HG02884 (cell line): ENCODE results near the gene SLC30A2.

Experiments used
- ATAC-seq: cut with Tn5 transposase; IDR thresholded peaks from one replicate; pipeline ENCODE4 v1.9.1; 2021; ENCODE audit warnings: mild to moderate bottlenecking, moderate library complexity; ENCODE audit not compliant: unreplicated experiment

The SLC30A2 gene

DNA sequence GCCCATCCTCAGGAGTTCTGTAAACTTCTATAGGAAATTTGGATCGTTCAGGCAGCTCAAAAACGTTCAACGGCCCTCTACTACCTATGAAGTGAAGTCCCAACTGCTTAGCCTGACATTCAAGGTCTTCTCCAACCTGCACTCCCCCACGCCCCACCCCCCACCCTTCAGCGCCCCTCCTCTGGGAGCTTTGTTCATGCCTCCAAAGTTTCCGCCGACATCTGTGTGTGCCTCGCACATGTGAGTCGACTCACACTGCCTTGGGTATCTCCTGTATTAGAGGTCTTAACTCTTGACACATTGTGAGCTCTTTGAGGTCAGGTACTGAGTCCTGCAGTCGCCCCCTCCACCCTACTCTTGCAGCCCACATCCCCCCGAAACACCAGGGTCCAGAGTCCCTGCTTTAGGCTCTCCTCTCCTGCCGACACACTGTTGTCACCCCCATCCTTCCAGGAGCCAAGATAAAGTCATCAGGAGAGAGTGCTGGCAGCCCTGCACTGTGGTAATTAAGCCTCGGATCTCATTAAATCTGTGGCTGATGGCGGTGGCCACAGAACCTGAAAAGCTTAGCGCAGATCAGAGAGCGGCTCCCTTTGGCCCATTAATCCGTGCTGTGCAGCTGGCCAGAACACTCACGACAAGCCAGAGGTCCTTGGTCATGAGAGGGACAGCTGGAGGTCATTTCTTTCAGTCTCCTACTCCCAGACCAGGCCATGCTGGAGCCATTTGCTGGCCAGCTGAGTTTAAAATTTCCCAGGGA is 46.7 kb downstream of the SLC30A2 start:
- no peak for ATAC-seq

- peak; percentile 90 for ATAC-seq
These were observed 47.8 kb downstream of the SLC30A2 start, which contains the start of gene PAFAH2 for GRCh38 chr1:25997828-25998761. Gene PAFAH2, minus strand, starts transcription at chr1:25998063. Its CDS starts 7,247 bp downstream, at chr1:25990816.

DNA sequence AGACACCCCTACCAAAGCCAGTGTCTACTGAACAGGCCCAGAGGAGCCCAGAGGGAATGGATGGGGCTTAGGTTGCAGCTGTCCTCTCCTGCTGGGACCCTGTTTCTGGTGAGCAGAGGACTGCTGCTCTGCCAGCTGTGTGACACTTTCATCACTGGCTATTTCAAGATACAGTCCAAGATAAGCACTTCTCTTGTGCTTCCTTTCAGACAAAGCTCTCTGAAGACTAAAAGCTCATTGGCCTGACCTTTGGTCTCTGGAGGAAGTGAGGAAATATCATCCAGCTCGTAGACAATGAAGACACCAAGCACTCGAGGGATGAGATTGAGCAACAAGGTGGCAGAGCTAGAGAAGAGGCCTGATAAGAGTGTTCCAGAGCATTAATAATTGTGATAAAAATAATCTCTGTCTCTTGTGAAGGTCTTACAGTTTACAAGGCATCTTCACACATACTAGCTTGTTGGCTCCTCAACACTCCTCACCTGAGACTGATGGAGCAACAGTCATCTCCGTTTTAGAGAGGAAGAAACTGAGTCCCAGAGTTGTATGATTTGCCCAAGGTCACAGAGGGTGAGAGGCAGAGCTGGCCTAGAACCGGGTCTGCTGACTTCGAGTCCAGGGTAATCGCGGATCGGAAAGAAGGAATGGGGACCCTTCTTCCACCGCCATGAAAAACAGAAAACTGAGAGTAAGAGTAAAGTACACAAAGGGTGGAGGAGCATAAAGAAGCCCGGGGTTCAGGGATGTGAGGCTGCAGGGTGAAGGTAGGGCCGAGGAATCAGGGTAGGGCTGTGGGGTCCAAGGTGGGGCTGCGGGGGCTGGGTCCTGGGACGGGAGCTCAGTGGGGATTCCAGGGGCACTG is 48.7 kb downstream of the SLC30A2 start:
- ATAC-seq, result no peak

GRCh38 chr1:25994402-25995150 is 51.3 kb downstream of the SLC30A2 start:
- no peak for ATAC-seq

- no peak for ATAC-seq
These were observed 52.5 kb downstream of the SLC30A2 start for GRCh38 chr1:25993197-25993951.

DNA sequence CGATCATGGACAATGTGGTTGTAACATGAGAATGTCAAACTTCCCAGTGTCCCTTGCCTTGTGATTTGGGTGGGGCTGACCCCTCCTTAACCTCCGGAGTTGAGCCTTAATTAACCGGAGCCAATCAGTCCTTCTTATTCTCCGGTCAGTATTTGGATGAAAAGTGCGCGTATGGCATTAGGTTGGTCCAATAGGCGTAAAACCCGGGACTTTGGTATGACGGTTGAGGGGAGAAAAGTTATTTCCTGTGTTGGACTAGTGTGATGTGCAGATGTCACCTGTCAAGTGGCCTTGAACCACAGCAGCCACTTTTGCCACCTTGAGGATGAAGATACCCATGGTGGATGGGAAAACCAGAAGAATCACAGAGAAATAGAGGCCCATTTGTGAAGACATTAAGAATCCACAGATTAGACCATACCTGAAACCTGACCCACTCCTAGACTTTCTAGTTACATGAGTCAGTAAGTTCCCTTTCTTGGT is 53.2 kb downstream of the SLC30A2 start:
- ATAC-seq, result no peak

- no peak for ATAC-seq
These were observed 53.8 kb downstream of the SLC30A2 start for GRCh38 chr1:25991937-25992688.

GRCh38 chr1:25990702-25991395 is 55.1 kb downstream of the SLC30A2 start:
- no peak for ATAC-seq

DNA sequence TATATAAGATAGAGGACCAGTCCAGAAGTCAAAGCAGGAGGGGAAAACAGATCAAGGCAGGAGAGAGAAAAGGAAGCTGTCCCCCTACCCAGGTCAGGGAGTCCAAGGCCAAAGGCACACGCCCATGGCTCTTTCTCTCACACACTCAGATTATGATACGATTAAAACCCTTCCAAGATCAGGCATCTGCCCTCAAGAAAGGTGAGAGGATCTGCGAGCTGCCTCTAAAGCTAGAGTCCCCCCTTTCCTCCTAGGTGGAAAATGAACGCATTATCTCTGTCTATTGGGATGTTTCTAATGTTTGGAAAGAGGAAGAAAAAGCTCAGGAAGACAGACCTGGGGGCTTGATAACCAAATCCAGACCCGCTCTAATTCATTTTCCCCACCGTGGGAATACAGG is 55.7 kb downstream of the SLC30A2 start:
- no peak for ATAC-seq

GRCh38 chr1:25989440-25990234 is 56.3 kb downstream of the SLC30A2 start:
- ATAC-seq, result no peak

GRCh38 chr1:25987951-25988350 is 58.0 kb downstream of the SLC30A2 start:
- no peak for ATAC-seq
